HG02610 (cell line): ENCODE data around the gene ADAM33.

Experiments used
- ATAC-seq: cut with Tn5 transposase; IDR thresholded peaks from one replicate; pipeline ENCODE4 v1.9.1; 2021; ENCODE audit warnings: mild to moderate bottlenecking, moderate library complexity; ENCODE audit not compliant: unreplicated experiment

The ADAM33 gene

GRCh38 chr20:3707508-3707899 lies 25.7 kb upstream of the ADAM33 start:
- no peak for ATAC-seq

- no peak for ATAC-seq
Observed at GRCh38 chr20:3706774-3707507, 25.1 kb upstream of the ADAM33 start.

- no peak for ATAC-seq
Observed at GRCh38 chr20:3705970-3706739, 24.3 kb upstream of the ADAM33 start.

- no peak for ATAC-seq
Observed at GRCh38 chr20:3705491-3705969, 23.7 kb upstream of the ADAM33 start.

- no peak for ATAC-seq
Observed at GRCh38 chr20:3704087-3704486, 22.3 kb upstream of the ADAM33 start.

- no peak for ATAC-seq
Observed at GRCh38 chr20:3702611-3703391, 21.0 kb upstream of the ADAM33 start.

- no peak for ATAC-seq
Observed at GRCh38 chr20:3701061-3701998, 19.5 kb upstream of the ADAM33 start.

GRCh38 chr20:3699037-3699436 lies 17.2 kb upstream of the ADAM33 start:
- ATAC-seq, result no peak

- ATAC-seq, result no peak
Observed at GRCh38 chr20:3698591-3699001, 16.8 kb upstream of the ADAM33 start.

- ATAC-seq, result no peak
Observed at GRCh38 chr20:3697588-3698305, 15.9 kb upstream of the ADAM33 start.

GRCh38 chr20:3696745-3697587 lies 15.2 kb upstream of the ADAM33 start:
- ATAC-seq, result no peak

GRCh38 chr20:3696200-3696599 lies 14.4 kb upstream of the ADAM33 start:
- ATAC-seq, result no peak

GRCh38 chr20:3694864-3695263 lies 13.1 kb upstream of the ADAM33 start:
- no peak for ATAC-seq

- no peak for ATAC-seq
Observed at GRCh38 chr20:3693376-3693775, 11.6 kb upstream of the ADAM33 start.

- ATAC-seq, result no peak
Observed at GRCh38 chr20:3692706-3693294, 11.0 kb upstream of the ADAM33 start.

- no peak for ATAC-seq
Observed at GRCh38 chr20:3691897-3692296, 10.1 kb upstream of the ADAM33 start.

GRCh38 chr20:3691306-3691705 lies 9.5 kb upstream of the ADAM33 start:
- no peak for ATAC-seq

GRCh38 chr20:3690413-3690812 lies 8.6 kb upstream of the ADAM33 start:
- no peak for ATAC-seq
